Chondrocyte (in vitro differentiated cells): ENCODE data around the gene P4HA1. TPM values are rescaled to one million over a fixed set of nuclear protein-coding genes. Genes with fewer than 3 reads are reported as not detected.
"Not testable (repeated sequence)": the region's sequence is repeated elsewhere in the genome, so short reads cannot be mapped to it uniquely, and the experiment has no call there.

Experiments used
- DNase-seq: peaks from one replicate; pipeline ENCODE4 v3.0.0; 2021; ENCODE audit warnings: mixed read lengths, low spot score
- H3K27ac Mint-ChIP-seq: one replicate; pipeline ENCODE4 v1.8.0; 2021; ENCODE audit warnings: mild to moderate bottlenecking, moderate library complexity, mixed read lengths; ENCODE audit not compliant: unreplicated experiment
- H3K27me3 Mint-ChIP-seq: 2 replicates; pipeline ENCODE4 v1.8.0; 2021; ENCODE audit warnings: low read depth, mixed read lengths
- H3K36me3 Mint-ChIP-seq: 2 replicates; pipeline ENCODE4 v1.8.0; 2021; ENCODE audit warnings: low read depth, mixed read lengths
- H3K4me1 Mint-ChIP-seq: 2 replicates; pipeline ENCODE4 v1.8.0; 2021; ENCODE audit warnings: low read depth, mild to moderate bottlenecking, mixed read lengths
- H3K4me3 Mint-ChIP-seq: one replicate; pipeline ENCODE4 v1.8.0; 2021; ENCODE audit warnings: mild to moderate bottlenecking, moderate library complexity, mixed read lengths; ENCODE audit not compliant: unreplicated experiment
- H3K9me3 Mint-ChIP-seq: 2 replicates; pipeline ENCODE4 v1.8.0; 2021; ENCODE audit warnings: low read depth, mixed read lengths
- CTCF ChIP-seq: fragments of 200-600 bp; sonication (generic); IDR thresholded peaks from 2 replicates; pipeline ENCODE4 v1.5.0; 2021; ENCODE audit warnings: antibody characterized with exemption, mild to moderate bottlenecking, moderate library complexity
- total RNA-seq: library from RNA; stranded (reverse); gene quantifications from 3 replicates; pipeline ENCODE4 v1.2.1, GENCODE V29; 2021

Gene P4HA1
- total RNA-seq, 1 donor from 2014 or later = 179 TPM

GRCh38 chr10:73043319-73043718 lies 53.3 kb downstream of the P4HA1 start:
- Mint-ChIP-seq H3K4me1 (peaks cover 32% of the 10 kb centered on the region), H3K4me3 (no peak overlapping the region), H3K36me3 (peaks cover 8% of the 10 kb centered on the region), H3K9me3 (no peaks in the 10 kb centered on the region), H3K27ac (peak overlapping the region; percentile 8), H3K27me3 (no peaks in the 10 kb centered on the region)
- no peak for DNase-seq
- no peak for TF ChIP-seq CTCF

GRCh38 chr10:73042130-73042529 lies 54.5 kb downstream of the P4HA1 start:
- Mint-ChIP-seq H3K9me3 (no peaks in the 10 kb centered on the region), H3K36me3 (peaks cover 9% of the 10 kb centered on the region), H3K4me3 (no peak overlapping the region), H3K27ac (no peak overlapping the region), H3K27me3 (no peaks in the 10 kb centered on the region), H3K4me1 (peaks cover 32% of the 10 kb centered on the region)
- no peak for DNase-seq
- no peak for TF ChIP-seq CTCF

- Mint-ChIP-seq H3K4me1 (peaks cover 23% of the 10 kb centered on the region), H3K27ac (peak overlapping the region; percentile 91), H3K27me3 (no peaks in the 10 kb centered on the region), H3K9me3 (no peaks in the 10 kb centered on the region), H3K36me3 (peaks cover 10% of the 10 kb centered on the region), H3K4me3 (no peak overlapping the region)
- TF ChIP-seq CTCF = no peak
- no peak for DNase-seq
Measured at GRCh38 chr10:73039635-73040034, 57.0 kb downstream of the P4HA1 start.

GRCh38 chr10:73036285-73036684 lies 60.4 kb downstream of the P4HA1 start:
- not testable (repeated sequence) for H3K9me3 Mint-ChIP-seq, H3K4me1 Mint-ChIP-seq, H3K27ac Mint-ChIP-seq, H3K27me3 Mint-ChIP-seq, H3K4me3 Mint-ChIP-seq, DNase-seq
- peaks cover 17% of the 10 kb centered on the region for H3K36me3 Mint-ChIP-seq

- TF ChIP-seq CTCF = no peak
- H3K27ac Mint-ChIP-seq = no peak overlapping the region
- H3K27me3 Mint-ChIP-seq = no peaks in the 10 kb centered on the region
- DNase-seq = no peak
- no peaks in the 10 kb centered on the region for H3K9me3 Mint-ChIP-seq
- no peak overlapping the region for H3K4me3 Mint-ChIP-seq
- peaks cover 20% of the 10 kb centered on the region for H3K36me3 Mint-ChIP-seq
- H3K4me1 Mint-ChIP-seq = no peaks in the 10 kb centered on the region
Measured at GRCh38 chr10:73032536-73032935, 64.1 kb downstream of the P4HA1 start.

GRCh38 chr10:73026623-73027022 lies 70.0 kb downstream of the P4HA1 start:
- H3K4me1 Mint-ChIP-seq, DNase-seq, H3K27ac Mint-ChIP-seq, H3K27me3 Mint-ChIP-seq, H3K9me3 Mint-ChIP-seq, H3K4me3 Mint-ChIP-seq: not testable (repeated sequence)
- peaks cover 29% of the 10 kb centered on the region for H3K36me3 Mint-ChIP-seq

- H3K27me3 Mint-ChIP-seq = not testable (repeated sequence)
Measured at GRCh38 chr10:73023455-73024070, 73.1 kb downstream of the P4HA1 start.

GRCh38 chr10:73022961-73023360 lies 73.7 kb downstream of the P4HA1 start:
- not testable (repeated sequence) for DNase-seq, H3K9me3 Mint-ChIP-seq, H3K27me3 Mint-ChIP-seq, H3K4me3 Mint-ChIP-seq, H3K27ac Mint-ChIP-seq
- peaks cover 31% of the 10 kb centered on the region for H3K4me1 Mint-ChIP-seq
- peaks cover 30% of the 10 kb centered on the region for H3K36me3 Mint-ChIP-seq

More at GRCh38 chr10:73023455-73024070, 73.1 kb downstream of the P4HA1 start:
- H3K4me3 Mint-ChIP-seq, H3K9me3 Mint-ChIP-seq, H3K27ac Mint-ChIP-seq, DNase-seq: not testable (repeated sequence)
- Mint-ChIP-seq H3K4me1 (peaks cover 25% of the 10 kb centered on the region), H3K36me3 (peaks cover 32% of the 10 kb centered on the region)

- H3K4me1 Mint-ChIP-seq = peaks cover 36% of the 10 kb centered on the region
- not testable (repeated sequence) for H3K27ac Mint-ChIP-seq, DNase-seq, H3K9me3 Mint-ChIP-seq, H3K4me3 Mint-ChIP-seq, H3K27me3 Mint-ChIP-seq
- H3K36me3 Mint-ChIP-seq = peaks cover 26% of the 10 kb centered on the region
Measured at GRCh38 chr10:73021538-73022164, 75.0 kb downstream of the P4HA1 start.
